GM18526 (cell line): ENCODE results near the gene GABBR2.

Source experiments
- POLR2A ChIP-seq: IDR thresholded peaks from 3 replicates; pipeline ENCODE4 v1.6.1; 2011; ENCODE audit not compliant: insufficient read length; ENCODE audit errors: extremely low read depth

Gene GABBR2

GRCh38 chr9:98706651-98707165 is 2.0 kb downstream of the GABBR2 start:
- no peak for TF ChIP-seq POLR2A

- no peak for TF ChIP-seq POLR2A
Measured at GRCh38 chr9:98702835-98703380, 5.8 kb downstream of the GABBR2 start.

- TF ChIP-seq POLR2A: no peak
Measured at GRCh38 chr9:98702340-98702739, 6.4 kb downstream of the GABBR2 start.

GRCh38 chr9:98701576-98701975 is 7.2 kb downstream of the GABBR2 start:
- no peak for TF ChIP-seq POLR2A

GRCh38 chr9:98700801-98701200 is 7.9 kb downstream of the GABBR2 start:
- TF ChIP-seq POLR2A: no peak

- TF ChIP-seq POLR2A: no peak
Measured at GRCh38 chr9:98698856-98699255, 9.9 kb downstream of the GABBR2 start.

- TF ChIP-seq POLR2A: no peak
Measured at GRCh38 chr9:98694943-98695342, 13.8 kb downstream of the GABBR2 start.

- TF ChIP-seq POLR2A: no peak
Measured at GRCh38 chr9:98692392-98692791, 16.3 kb downstream of the GABBR2 start.

GRCh38 chr9:98691890-98692289 is 16.8 kb downstream of the GABBR2 start:
- no peak for TF ChIP-seq POLR2A

- no peak for TF ChIP-seq POLR2A
Measured at GRCh38 chr9:98690686-98691085, 18.0 kb downstream of the GABBR2 start.

- no peak for TF ChIP-seq POLR2A
Measured at GRCh38 chr9:98688710-98689495, 19.8 kb downstream of the GABBR2 start.

- TF ChIP-seq POLR2A: no peak
Measured at GRCh38 chr9:98687911-98688310, 20.8 kb downstream of the GABBR2 start.

- TF ChIP-seq POLR2A: no peak
Measured at GRCh38 chr9:98686961-98687855, 21.5 kb downstream of the GABBR2 start.

GRCh38 chr9:98678244-98678842 is 30.4 kb downstream of the GABBR2 start:
- no peak for TF ChIP-seq POLR2A

GRCh38 chr9:98673681-98674080 is 35.1 kb downstream of the GABBR2 start:
- no peak for TF ChIP-seq POLR2A
